ENCODE results near the gene KCNIP1.

Gene KCNIP1

DNA sequence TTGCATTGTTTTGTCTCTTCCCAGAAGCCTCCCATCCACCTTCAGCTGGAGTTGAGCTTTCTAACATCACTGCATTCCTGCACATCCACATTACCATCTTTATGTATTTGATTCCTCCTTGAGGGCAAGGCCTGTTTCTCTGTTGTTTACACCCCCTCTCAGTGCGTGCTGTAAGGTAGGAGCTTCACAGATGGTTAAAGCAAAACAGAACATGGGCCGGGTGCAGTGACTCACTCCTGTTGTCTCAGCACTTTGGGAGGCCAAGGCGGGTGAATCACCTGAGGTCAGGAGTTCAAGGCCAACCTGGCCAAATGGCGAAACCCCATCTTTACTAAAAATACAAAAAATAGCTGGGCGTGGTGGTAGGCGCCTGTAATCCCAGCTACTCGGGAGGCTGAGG is 110.9 kb downstream of the KCNIP1 start (continued):
- TF ChIP-seq ZNF623 (tag by site-specific recombination; IDR thresholded peaks at IDR 0.05) (no peak), HOXA7 (CRISPR knock-in tag; IDR thresholded peaks at IDR 0.05; ENCODE audit: borderline replicate concordance) (no peak)

DNA sequence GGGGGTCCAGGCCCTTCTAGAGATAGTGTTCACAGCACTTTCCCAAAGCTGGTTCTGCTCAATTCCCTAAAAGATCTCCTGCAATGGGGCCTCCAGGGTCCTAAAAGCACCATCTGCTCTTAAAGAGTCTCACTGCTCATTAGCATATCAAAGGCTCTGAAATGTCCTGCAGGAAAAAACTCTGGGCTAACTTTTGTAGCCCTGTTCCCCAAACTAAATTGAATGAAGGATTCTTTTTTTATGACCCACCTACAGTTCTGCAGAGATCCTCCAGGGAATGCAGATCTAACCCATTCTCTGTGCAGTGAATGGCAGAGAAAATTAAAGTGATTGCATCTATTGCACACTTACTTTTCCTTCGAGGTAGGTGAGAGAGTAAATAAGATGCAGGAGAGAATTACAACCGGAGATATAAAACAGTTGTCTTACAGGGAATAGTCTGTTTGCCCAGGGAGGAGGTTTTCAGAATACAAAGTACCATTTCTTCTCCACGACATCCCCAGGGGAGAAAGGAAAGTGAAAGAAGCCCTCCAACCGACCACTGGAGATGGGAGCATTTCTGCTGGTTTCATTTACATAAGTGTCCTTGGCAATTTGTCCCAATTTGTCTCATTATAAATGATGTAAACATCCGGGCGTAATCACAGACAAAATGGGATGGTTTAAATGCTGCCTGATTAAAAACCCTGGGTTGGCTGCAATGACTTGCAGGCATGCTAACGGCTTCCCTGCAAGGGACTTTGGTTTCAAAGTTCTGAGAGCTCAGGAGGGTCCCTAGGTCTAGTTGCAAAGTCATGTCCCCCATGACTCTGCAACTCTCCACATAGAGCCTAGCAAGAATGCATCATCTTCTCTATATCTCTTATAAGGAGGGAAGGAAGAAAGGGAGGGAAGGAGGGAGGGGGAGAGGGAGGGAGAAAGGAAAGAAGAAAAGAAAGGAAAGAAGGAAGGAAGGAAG is 114.0 kb downstream of the KCNIP1 start:
- POLR2A ChIA-PET: no interaction called here

DNA sequence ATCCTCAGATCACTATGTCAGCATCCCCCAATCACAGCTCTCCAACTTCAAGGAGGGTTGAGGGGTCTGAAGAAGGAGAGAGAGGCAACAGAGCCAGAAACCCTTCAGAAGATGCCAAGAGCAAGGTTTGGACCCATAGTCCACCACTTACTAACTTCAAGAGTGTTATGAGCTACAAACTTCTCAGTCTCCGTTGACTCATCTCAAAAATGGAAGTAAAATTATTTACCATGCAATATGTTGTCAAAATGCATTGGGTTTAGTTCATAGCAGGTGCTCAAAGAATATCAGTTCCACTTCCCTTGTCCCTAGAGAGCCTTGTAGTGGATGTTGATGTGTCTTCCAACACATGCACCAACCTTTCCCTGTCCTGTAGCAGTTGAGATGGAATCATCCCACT is 116.0 kb downstream of the KCNIP1 start:
- Histone ChIP-seq H3K4me1 (ENCODE audit: control insufficient read depth, insufficient read depth, low read length) (no peaks in the 10 kb centered on the region), H3K27ac (ENCODE audit: extremely low read depth, low read depth, low read length) (no peak overlapping the region), H3K36me3 (ENCODE audit: control insufficient read depth in 2 of 2, insufficient read depth in 1 of 2, low read length in 2 of 2) (no peaks in the 10 kb centered on the region), H3K4me3 (ENCODE audit: low read depth, low read length) (no peak overlapping the region), H3K9me3 (ENCODE audit: control insufficient read depth, insufficient read depth, low read depth, low read length) (no peaks in the 10 kb centered on the region)
- TF ChIP-seq ZNF624 (tag by site-specific recombination; IDR thresholded peaks at IDR 0.05) (no peak), ZNF654 (tag by site-specific recombination; IDR thresholded peaks at IDR 0.05; ENCODE audit: low read depth) (no peak), ZNF169 (tag by site-specific recombination; IDR thresholded peaks at IDR 0.05) (no peak), AEBP2 (tag by site-specific recombination; IDR thresholded peaks at IDR 0.05; ENCODE audit: borderline replicate concordance) (no peak), ZFP69B (tag by site-specific recombination; IDR thresholded peaks at IDR 0.05) (no peak), ZNF23 (tag by site-specific recombination; IDR thresholded peaks at IDR 0.05; ENCODE audit: borderline replicate concordance) (no peak), WT1 (tag by site-specific recombination; IDR thresholded peaks at IDR 0.05) (no peak), ZNF600 (tag by site-specific recombination; IDR thresholded peaks at IDR 0.05) (no peak), ZNF549 (tag by site-specific recombination; IDR thresholded peaks at IDR 0.05) (no peak), ZNF585B (tag by site-specific recombination; IDR thresholded peaks at IDR 0.05) (no peak), ZNF501 (tag by site-specific recombination; IDR thresholded peaks at IDR 0.05) (no peak), MYNN (tag by site-specific recombination; IDR thresholded peaks at IDR 0.05; ENCODE audit: borderline replicate concordance) (no peak), ZNF223 (tag by site-specific recombination; IDR thresholded peaks at IDR 0.05) (no peak), ZNF548 (tag by site-specific recombination; IDR thresholded peaks at IDR 0.05) (no peak), ZNF266 (tag by site-specific recombination; IDR thresholded peaks at IDR 0.05; ENCODE audit: low read depth) (no peak), SCRT1 (tag by site-specific recombination; IDR thresholded peaks at IDR 0.05; ENCODE audit: borderline replicate concordance) (no peak), YY1 (tag by site-specific recombination; IDR thresholded peaks at IDR 0.05) (no peak), ZBTB48 (tag by site-specific recombination; IDR thresholded peaks at IDR 0.05) (no peak), ZNF623 (tag by site-specific recombination; IDR thresholded peaks at IDR 0.05) (no peak), ZNF366 (tag by site-specific recombination; conservative IDR thresholded peaks at IDR 0.05) (no peak)
- CTCF ChIA-PET: interaction anchor here (0.6 to 3.7 kb wide), 8 partner anchors 13 to 192 kb away, joined by 3 to 16 read pairs (median 5); no protein-coding TSS in a partner anchor
- POLR2A ChIA-PET: no interaction called here

More for the DNA sequence above, 114.0 kb downstream of the KCNIP1 start:
- Histone ChIP-seq H3K36me3 (ENCODE audit: control insufficient read depth in 2 of 2, insufficient read depth in 1 of 2, low read length in 2 of 2) (no peaks in the 10 kb centered on the region), H3K9me3 (ENCODE audit: control insufficient read depth, insufficient read depth, low read depth, low read length) (no peaks in the 10 kb centered on the region), H3K4me3 (ENCODE audit: low read depth, low read length) (no peak overlapping the region), H3K4me1 (ENCODE audit: control insufficient read depth, insufficient read depth, low read length) (no peaks in the 10 kb centered on the region), H3K27ac (ENCODE audit: extremely low read depth, low read depth, low read length) (no peak overlapping the region)
- CTCF ChIA-PET: interaction anchor here (1.6 to 3.7 kb wide), 2 partner anchors 15 to 183 kb away, joined by 8 to 16 read pairs; no protein-coding TSS in a partner anchor
- peak; percentile 46 for TF ChIP-seq ZNF335 (tag by site-specific recombination; conservative IDR thresholded peaks at IDR 0.05)
- no peak for TF ChIP-seq PRDM1 (tag by site-specific recombination; IDR thresholded peaks at IDR 0.05)
- TF ChIP-seq ZNF311 (tag by site-specific recombination; IDR thresholded peaks at IDR 0.05; ENCODE audit: borderline replicate concordance): no peak

Measured in HEK293 (cell line).